ENCODE results near the gene TSPAN10.

TSPAN10 gene

DNA sequence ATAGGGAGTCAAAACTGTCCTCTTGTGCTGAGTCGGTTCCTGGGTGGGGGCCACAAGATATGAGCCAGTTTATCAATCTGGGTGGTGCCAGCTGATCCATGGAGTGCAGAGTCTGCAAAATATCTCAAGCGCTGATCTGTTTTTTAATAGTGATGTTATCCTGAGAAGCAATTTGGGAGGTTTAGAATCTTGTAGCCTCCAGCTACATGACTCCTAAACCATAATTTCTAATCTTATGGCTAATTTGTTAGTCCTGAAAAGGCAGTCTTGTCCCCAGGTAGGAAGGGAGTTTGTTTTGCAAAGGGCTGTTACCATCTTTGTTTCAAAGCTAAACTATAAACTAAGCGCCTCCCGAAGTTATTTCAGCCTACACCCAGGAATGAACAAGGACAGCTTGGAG, 1.7 kb downstream of the TSPAN10 start:
- TF ChIP-seq, protein P1, sequence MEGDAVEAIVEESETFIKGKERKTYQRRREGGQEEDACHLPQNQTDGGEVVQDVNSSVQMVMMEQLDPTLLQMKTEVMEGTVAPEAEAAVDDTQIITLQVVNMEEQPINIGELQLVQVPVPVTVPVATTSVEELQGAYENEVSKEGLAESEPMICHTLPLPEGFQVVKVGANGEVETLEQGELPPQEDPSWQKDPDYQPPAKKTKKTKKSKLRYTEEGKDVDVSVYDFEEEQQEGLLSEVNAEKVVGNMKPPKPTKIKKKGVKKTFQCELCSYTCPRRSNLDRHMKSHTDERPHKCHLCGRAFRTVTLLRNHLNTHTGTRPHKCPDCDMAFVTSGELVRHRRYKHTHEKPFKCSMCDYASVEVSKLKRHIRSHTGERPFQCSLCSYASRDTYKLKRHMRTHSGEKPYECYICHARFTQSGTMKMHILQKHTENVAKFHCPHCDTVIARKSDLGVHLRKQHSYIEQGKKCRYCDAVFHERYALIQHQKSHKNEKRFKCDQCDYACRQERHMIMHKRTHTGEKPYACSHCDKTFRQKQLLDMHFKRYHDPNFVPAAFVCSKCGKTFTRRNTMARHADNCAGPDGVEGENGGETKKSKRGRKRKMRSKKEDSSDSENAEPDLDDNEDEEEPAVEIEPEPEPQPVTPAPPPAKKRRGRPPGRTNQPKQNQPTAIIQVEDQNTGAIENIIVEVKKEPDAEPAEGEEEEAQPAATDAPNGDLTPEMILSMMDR (IDR thresholded peaks at IDR 0.05; ENCODE audit: insufficient read depth, low read length, poor library complexity, severe bottlenecking): no peak
- H3K4me3 ChIP-seq (replicated peaks; ENCODE audit: low read depth, low read length): no peak overlapping the region
- DNase-seq (ENCODE audit: extremely low read depth, insufficient read length): no peak

DNA sequence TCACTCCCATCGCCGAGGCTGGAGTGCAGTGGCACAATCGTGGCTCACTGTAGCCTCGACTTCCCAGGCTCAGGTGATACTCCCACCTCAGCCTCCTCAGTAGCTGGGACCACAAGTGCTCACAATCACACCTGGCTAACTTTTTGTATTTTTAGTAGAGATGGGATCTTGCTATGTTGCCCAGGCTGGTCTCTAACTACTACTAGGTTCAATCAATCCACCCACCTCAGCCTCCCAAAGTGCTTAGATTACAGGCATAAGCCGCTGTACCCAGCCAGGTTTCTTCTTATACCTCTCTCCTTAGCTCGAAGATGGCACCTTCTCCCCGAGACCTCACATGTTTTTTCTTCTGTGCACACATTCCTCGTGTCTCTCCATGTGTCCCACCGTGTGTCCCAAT, 3.0 kb downstream of the TSPAN10 start:
- H3K4me3 ChIP-seq (replicated peaks; ENCODE audit: low read depth, low read length): no peak overlapping the region
- TF ChIP-seq, protein P1 (IDR thresholded peaks at IDR 0.05; ENCODE audit: insufficient read depth, low read length, poor library complexity, severe bottlenecking): no peak
- no peaks in the 10 kb centered on the region for H3K36me3 ChIP-seq (ENCODE audit: control insufficient read depth, insufficient read depth, low read length)
- DNase-seq (ENCODE audit: extremely low read depth, insufficient read length): no peak
- no peaks in the 10 kb centered on the region for H3K27me3 ChIP-seq (replicated peaks; ENCODE audit: control insufficient read depth, insufficient read depth, low read length)

More for the DNA sequence above, 1.7 kb downstream of the TSPAN10 start:
- no peaks in the 10 kb centered on the region for H3K27me3 ChIP-seq (replicated peaks; ENCODE audit: control insufficient read depth, insufficient read depth, low read length)
- no peaks in the 10 kb centered on the region for H3K36me3 ChIP-seq (ENCODE audit: control insufficient read depth, insufficient read depth, low read length)

DNA sequence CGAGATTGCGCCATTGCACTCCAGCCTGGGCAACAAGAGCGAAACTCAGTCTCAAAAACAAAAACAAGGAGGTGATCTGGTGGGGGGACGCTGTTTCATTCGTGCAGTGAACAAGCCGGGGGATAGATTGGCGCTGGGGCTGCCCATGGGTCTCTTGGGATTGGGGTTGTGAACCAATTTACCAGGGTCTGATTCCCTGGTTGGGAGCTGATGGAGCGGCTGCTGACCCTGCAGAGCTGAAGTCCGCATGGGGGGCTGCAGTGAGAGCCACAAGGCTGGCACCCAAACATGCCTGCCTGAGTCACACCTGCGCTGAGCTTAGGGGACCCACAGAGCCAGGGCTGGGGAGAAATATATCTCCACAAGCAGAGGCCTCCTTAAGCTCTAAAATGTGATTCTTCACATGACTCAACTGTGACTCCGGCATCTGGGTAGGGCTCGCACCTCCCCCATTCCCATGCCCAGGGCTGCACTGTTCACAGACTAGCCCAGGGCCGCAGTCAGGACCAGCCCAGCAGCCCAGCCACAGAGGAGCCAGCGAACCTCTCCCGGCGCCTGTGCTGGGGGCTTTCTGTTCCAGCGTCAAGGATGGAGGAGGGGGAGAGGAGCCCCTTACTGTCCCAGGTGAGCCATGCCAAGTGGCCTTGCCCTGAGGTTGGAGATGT, 5.0 kb downstream of the TSPAN10 start:
- Histone ChIP-seq H3K4me3 (replicated peaks; ENCODE audit: low read depth, low read length) (no peak overlapping the region), H3K27me3 (replicated peaks; ENCODE audit: control insufficient read depth, insufficient read depth, low read length) (no peaks in the 10 kb centered on the region), H3K36me3 (ENCODE audit: control insufficient read depth, insufficient read depth, low read length) (no peaks in the 10 kb centered on the region)
- TF ChIP-seq, protein P1 (IDR thresholded peaks at IDR 0.05; ENCODE audit: insufficient read depth, low read length, poor library complexity, severe bottlenecking): no peak
- no peak for DNase-seq (ENCODE audit: extremely low read depth, insufficient read length)

DNA sequence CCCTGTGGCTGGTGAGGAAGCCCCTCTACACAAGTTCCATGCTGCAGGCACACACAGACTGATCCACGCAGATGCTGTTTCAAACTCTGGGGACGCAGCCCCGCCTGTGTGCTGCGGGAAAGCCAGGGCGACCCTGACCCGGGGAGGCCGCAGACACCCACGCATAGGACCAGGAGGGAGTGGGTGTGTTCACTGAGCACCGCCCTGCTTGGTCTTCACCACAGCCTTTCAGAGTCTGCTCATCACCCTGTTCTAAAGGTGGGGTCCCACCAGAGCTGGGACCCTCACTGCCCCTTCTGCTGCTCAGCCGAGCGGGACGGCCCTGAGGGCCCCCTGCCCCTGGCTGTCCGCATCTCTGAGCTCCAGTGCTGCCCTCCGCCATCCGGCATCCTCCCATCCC, 7.5 kb downstream of the TSPAN10 start:
- no peak for DNase-seq (ENCODE audit: extremely low read depth, insufficient read length)
- Histone ChIP-seq H3K36me3 (ENCODE audit: control insufficient read depth, insufficient read depth, low read length) (no peaks in the 10 kb centered on the region), H3K27me3 (replicated peaks; ENCODE audit: control insufficient read depth, insufficient read depth, low read length) (no peaks in the 10 kb centered on the region), H3K4me3 (replicated peaks; ENCODE audit: low read depth, low read length) (no peak overlapping the region)
- TF ChIP-seq, protein P1 (IDR thresholded peaks at IDR 0.05; ENCODE audit: insufficient read depth, low read length, poor library complexity, severe bottlenecking): no peak

DNA sequence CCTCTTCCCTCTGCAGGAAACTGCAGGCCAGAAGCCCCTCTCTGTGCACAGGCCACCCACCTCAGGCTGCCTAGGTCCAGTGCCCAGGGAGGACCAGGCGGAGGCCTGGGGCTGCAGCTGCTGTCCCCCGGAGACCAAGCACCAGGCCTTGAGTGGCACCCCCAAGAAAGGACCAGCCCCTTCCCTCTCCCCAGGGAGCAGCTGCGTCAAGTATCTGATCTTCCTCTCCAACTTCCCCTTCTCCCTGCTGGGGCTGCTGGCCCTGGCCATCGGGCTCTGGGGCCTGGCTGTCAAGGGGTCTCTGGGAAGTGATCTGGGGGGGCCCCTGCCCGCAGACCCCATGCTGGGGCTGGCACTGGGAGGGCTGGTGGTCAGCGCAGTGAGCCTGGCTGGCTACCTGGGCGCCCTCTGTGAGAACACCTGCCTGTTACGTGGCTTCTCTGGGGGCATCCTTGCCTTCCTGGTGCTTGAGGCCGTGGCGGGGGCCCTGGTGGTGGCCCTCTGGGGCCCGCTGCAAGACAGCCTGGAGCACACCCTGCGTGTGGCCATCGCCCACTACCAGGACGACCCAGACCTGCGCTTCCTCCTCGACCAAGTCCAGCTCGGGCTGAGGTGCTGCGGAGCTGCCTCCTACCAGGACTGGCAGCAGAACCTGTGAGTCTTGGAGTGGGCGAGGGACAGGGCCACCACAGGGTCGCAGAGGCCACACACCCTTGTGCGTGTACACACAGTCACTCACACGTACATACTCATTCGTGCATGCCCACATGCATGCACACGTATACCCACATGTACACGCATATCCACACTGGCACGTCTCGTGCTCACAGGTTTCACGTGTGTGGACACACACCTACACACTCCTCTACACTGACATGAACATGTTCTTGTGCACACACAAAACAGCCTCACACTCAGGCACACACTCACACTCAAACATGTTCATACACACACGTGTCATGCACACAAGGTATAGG, 8.3 kb downstream of the TSPAN10 start:
- TF ChIP-seq, protein P1 (IDR thresholded peaks at IDR 0.05; ENCODE audit: insufficient read depth, low read length, poor library complexity, severe bottlenecking): no peak
- DNase-seq (ENCODE audit: extremely low read depth, insufficient read length): no peak
- no peaks in the 10 kb centered on the region for H3K27me3 ChIP-seq (replicated peaks; ENCODE audit: control insufficient read depth, insufficient read depth, low read length)

More for the DNA sequence above, 8.3 kb downstream of the TSPAN10 start:
- no peaks in the 10 kb centered on the region for H3K36me3 ChIP-seq (ENCODE audit: control insufficient read depth, insufficient read depth, low read length)
- no peak overlapping the region for H3K4me3 ChIP-seq (replicated peaks; ENCODE audit: low read depth, low read length)
